ENCODE results near the gene PDGFB.

DNA sequence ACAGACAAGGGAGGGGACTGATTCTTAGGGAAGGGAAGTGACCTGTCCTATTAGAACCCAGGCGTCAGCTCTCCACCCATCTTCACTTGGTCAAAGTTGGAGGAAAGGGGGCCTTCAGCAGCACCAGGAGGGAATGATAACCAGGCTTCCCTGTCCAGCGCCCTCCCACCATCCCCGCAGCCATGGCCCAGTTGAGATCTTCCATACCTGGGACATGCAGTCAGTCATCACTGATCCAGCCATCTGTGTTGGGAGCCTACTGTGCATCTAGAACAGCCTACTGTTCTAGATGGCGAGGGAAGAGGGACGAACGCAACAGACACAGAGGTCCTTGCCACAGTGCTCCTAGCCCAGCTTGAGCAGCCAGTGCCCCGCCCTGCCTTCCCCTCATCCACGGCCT, 40.6 kb downstream of the PDGFB start:
- TF ChIP-seq, protein P1, sequence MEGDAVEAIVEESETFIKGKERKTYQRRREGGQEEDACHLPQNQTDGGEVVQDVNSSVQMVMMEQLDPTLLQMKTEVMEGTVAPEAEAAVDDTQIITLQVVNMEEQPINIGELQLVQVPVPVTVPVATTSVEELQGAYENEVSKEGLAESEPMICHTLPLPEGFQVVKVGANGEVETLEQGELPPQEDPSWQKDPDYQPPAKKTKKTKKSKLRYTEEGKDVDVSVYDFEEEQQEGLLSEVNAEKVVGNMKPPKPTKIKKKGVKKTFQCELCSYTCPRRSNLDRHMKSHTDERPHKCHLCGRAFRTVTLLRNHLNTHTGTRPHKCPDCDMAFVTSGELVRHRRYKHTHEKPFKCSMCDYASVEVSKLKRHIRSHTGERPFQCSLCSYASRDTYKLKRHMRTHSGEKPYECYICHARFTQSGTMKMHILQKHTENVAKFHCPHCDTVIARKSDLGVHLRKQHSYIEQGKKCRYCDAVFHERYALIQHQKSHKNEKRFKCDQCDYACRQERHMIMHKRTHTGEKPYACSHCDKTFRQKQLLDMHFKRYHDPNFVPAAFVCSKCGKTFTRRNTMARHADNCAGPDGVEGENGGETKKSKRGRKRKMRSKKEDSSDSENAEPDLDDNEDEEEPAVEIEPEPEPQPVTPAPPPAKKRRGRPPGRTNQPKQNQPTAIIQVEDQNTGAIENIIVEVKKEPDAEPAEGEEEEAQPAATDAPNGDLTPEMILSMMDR (IDR thresholded peaks at IDR 0.05): no peak
- TF ChIP-seq CREB1 (CRISPR knock-in tag; IDR thresholded peaks at IDR 0.05) (no peak), SP1 (CRISPR knock-in tag; conservative IDR thresholded peaks at IDR 0.05) (no peak)

All from WTC11 (cell line).